ENCODE results near the gene AKT3.
A peak's percentile ranks its signal among the peaks of the same experiment; 100 is the strongest.

DNA sequence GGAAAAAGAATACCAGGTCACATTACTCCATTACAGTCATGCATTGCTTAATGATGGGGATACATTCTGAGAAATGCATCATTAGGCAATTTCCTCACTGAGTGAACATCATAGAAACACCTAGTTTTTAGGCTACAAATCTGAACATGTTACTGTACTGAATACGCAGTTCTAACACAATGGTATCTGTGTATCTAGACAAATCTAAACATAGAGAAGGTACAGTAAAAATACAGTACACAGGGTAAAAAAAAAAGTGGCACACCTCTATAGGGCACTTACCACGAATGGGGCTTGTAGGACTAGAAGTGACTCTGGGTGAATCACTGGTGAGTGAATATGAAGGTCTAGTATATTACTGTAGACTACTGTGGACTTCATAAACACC is 115.7 kb downstream of the AKT3 start:
- TF ChIP-seq, protein P1, sequence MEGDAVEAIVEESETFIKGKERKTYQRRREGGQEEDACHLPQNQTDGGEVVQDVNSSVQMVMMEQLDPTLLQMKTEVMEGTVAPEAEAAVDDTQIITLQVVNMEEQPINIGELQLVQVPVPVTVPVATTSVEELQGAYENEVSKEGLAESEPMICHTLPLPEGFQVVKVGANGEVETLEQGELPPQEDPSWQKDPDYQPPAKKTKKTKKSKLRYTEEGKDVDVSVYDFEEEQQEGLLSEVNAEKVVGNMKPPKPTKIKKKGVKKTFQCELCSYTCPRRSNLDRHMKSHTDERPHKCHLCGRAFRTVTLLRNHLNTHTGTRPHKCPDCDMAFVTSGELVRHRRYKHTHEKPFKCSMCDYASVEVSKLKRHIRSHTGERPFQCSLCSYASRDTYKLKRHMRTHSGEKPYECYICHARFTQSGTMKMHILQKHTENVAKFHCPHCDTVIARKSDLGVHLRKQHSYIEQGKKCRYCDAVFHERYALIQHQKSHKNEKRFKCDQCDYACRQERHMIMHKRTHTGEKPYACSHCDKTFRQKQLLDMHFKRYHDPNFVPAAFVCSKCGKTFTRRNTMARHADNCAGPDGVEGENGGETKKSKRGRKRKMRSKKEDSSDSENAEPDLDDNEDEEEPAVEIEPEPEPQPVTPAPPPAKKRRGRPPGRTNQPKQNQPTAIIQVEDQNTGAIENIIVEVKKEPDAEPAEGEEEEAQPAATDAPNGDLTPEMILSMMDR (IDR thresholded peaks at IDR 0.05) = no peak
- peak in 1 of 2 donors; percentile 64 for TF ChIP-seq POLR2AphosphoS5 (IDR thresholded peaks at IDR 0.05)
- TF ChIP-seq POLR2A (IDR thresholded peaks at IDR 0.05) = no peak
- TF ChIP-seq EP300 (IDR thresholded peaks at IDR 0.05) = no peak

Measured in upper lobe of left lung (tissue), 4 donors.